Left forelimb (tissue), 1 donor: ENCODE measurements around the gene ZC3HAV1L.
"Not testable (repeated sequence)": the region's sequence is repeated elsewhere in the genome, so short reads cannot be mapped to it uniquely, and the experiment has no call there.

Experiments used
- DNase-seq: peaks from one replicate; pipeline ENCODE4 v3.0.0-alpha.2; 2018; ENCODE audit warnings: low spot score

The ZC3HAV1L gene

GRCh38 chr7:139035586-139036353 is at the start of gene ZC3HAV1L:
ZC3HAV1L (minus strand) TSS chr7:139036042; CDS start chr7:139036017, 25 bp downstream.
- peak; percentile 92 for DNase-seq

GRCh38 chr7:139084709-139085108 is 48.9 kb upstream of the ZC3HAV1L start:
- DNase-seq, result no peak

- no peak for DNase-seq
Observed at GRCh38 chr7:139081584-139081983, 45.7 kb upstream of the ZC3HAV1L start.

GRCh38 chr7:139080905-139081304 is 45.1 kb upstream of the ZC3HAV1L start:
- no peak for DNase-seq

GRCh38 chr7:139079861-139080260 is 44.0 kb upstream of the ZC3HAV1L start:
- DNase-seq, result no peak

- no peak for DNase-seq
Observed at GRCh38 chr7:139078911-139079310, 43.1 kb upstream of the ZC3HAV1L start.

- DNase-seq, result no peak
Observed at GRCh38 chr7:139078399-139078798, 42.6 kb upstream of the ZC3HAV1L start.

GRCh38 chr7:139077706-139078105 is 41.9 kb upstream of the ZC3HAV1L start:
- DNase-seq, result not testable (repeated sequence)

GRCh38 chr7:139075871-139076686 is 40.2 kb upstream of the ZC3HAV1L start:
- no peak for DNase-seq

- DNase-seq, result no peak
Observed at GRCh38 chr7:139075031-139075652, 39.3 kb upstream of the ZC3HAV1L start.

GRCh38 chr7:139072796-139073195 is 37.0 kb upstream of the ZC3HAV1L start:
- no peak for DNase-seq

GRCh38 chr7:139071680-139072079 is 35.8 kb upstream of the ZC3HAV1L start:
- DNase-seq, result no peak

- no peak for DNase-seq
Observed at GRCh38 chr7:139068544-139069399, 32.9 kb upstream of the ZC3HAV1L start.

GRCh38 chr7:139066315-139066714 is 30.5 kb upstream of the ZC3HAV1L start:
- DNase-seq, result no peak

GRCh38 chr7:139065323-139065722 is 29.5 kb upstream of the ZC3HAV1L start:
- DNase-seq, result no peak

- no peak for DNase-seq
Observed at GRCh38 chr7:139061416-139061815, 25.6 kb upstream of the ZC3HAV1L start.

GRCh38 chr7:139060695-139061237 is 24.9 kb upstream of the ZC3HAV1L start:
- no peak for DNase-seq

GRCh38 chr7:139059905-139060304 is 24.1 kb upstream of the ZC3HAV1L start:
- no peak for DNase-seq

- DNase-seq, result no peak
Observed at GRCh38 chr7:139058943-139059342, 23.1 kb upstream of the ZC3HAV1L start.

GRCh38 chr7:139055674-139056073 is 19.8 kb upstream of the ZC3HAV1L start:
- DNase-seq, result no peak

- DNase-seq, result not testable (repeated sequence)
Observed at GRCh38 chr7:139054656-139055055, 18.8 kb upstream of the ZC3HAV1L start.
